DOHH2 (cell line): ENCODE results near the gene LYRM2.

Source experiments
- H3F3A ChIP-seq: fragments of 200-600 bp; sonication (generic), shearing (Covaris generic); 2 replicates; pipeline ENCODE4 v1.6.0; 2016; ENCODE audit warnings: antibody characterized with exemption, mild to moderate bottlenecking; ENCODE audit not compliant: control insufficient read depth, insufficient read depth
- H3K27ac ChIP-seq: fragments of 200-600 bp; sonication (generic); 2 replicates; pipeline ENCODE4 v1.5.1; 2014; ENCODE audit warnings: low read depth, mild to moderate bottlenecking, low read length, moderate library complexity
- H3K27me3 ChIP-seq: fragments of 200-600 bp; sonication (generic); 2 replicates; pipeline ENCODE4 v1.6.1; 2014; ENCODE audit warnings: mild to moderate bottlenecking, low read length, mixed read lengths; ENCODE audit not compliant: control insufficient read depth
- H3K36me3 ChIP-seq: fragments of 200-600 bp; sonication (generic); 2 replicates; pipeline ENCODE4 v1.6.1; 2014; ENCODE audit warnings: mild to moderate bottlenecking, low read length, moderate library complexity, mixed read lengths; ENCODE audit not compliant: control insufficient read depth
- H3K4me1 ChIP-seq: fragments of 200-600 bp; sonication (generic); 2 replicates; pipeline ENCODE4 v1.6.1; 2014; ENCODE audit warnings: mild to moderate bottlenecking, low read length, mixed read lengths; ENCODE audit not compliant: control insufficient read depth
- H3K4me2 ChIP-seq: fragments of 200-600 bp; sonication (generic); 2 replicates; pipeline ENCODE4 v1.6.0; 2014; ENCODE audit warnings: mild to moderate bottlenecking, low read length, moderate library complexity
- H3K4me3 ChIP-seq: fragments of 200-600 bp; sonication (generic); 2 replicates; pipeline ENCODE4 v1.5.1; 2014; ENCODE audit warnings: mild to moderate bottlenecking, low read length, mixed read lengths
- H3K79me2 ChIP-seq: fragments of 200-600 bp; sonication (generic); 2 replicates; pipeline ENCODE4 v1.6.1; 2014; ENCODE audit warnings: mild to moderate bottlenecking, low read length, mixed read lengths; ENCODE audit not compliant: control insufficient read depth
- H3K9me2 ChIP-seq: fragments of 200-600 bp; sonication (generic); replicated peaks from 2 replicates; pipeline ENCODE4 v1.6.1; 2014; ENCODE audit warnings: mild to moderate bottlenecking, low read length, mixed read lengths; ENCODE audit not compliant: control insufficient read depth
- H3K9me3 ChIP-seq: fragments of 200-600 bp; sonication (generic); 2 replicates; pipeline ENCODE4 v1.6.1; 2014; ENCODE audit warnings: antibody characterized with exemption, low read length, mixed read lengths; ENCODE audit not compliant: control insufficient read depth, insufficient read depth
- H4K20me1 ChIP-seq: fragments of 200-600 bp; sonication (generic); 2 replicates; pipeline ENCODE4 v1.6.0; 2014; ENCODE audit warnings: low read depth, mild to moderate bottlenecking, antibody characterized with exemption, low read length, moderate library complexity; ENCODE audit not compliant: control insufficient read depth, insufficient read depth
- EZH2phosphoT487 ChIP-seq: fragments of 200-600 bp; sonication (generic); IDR thresholded peaks from 2 replicates; pipeline ENCODE4 v1.6.1; 2017; ENCODE audit warnings: borderline replicate concordance, mild to moderate bottlenecking, antibody characterized with exemption, low read length, moderate library complexity, mixed read lengths
- TF ChIP-seq, protein P1 (sequence below): fragments of 200-600 bp; sonication (generic); IDR thresholded peaks from one replicate; pipeline ENCODE4 v1.5.1; 2014; ENCODE audit warnings: antibody characterized with exemption, mild to moderate bottlenecking, low read depth, low read length; ENCODE audit not compliant: poor library complexity, severe bottlenecking

Gene LYRM2

DNA sequence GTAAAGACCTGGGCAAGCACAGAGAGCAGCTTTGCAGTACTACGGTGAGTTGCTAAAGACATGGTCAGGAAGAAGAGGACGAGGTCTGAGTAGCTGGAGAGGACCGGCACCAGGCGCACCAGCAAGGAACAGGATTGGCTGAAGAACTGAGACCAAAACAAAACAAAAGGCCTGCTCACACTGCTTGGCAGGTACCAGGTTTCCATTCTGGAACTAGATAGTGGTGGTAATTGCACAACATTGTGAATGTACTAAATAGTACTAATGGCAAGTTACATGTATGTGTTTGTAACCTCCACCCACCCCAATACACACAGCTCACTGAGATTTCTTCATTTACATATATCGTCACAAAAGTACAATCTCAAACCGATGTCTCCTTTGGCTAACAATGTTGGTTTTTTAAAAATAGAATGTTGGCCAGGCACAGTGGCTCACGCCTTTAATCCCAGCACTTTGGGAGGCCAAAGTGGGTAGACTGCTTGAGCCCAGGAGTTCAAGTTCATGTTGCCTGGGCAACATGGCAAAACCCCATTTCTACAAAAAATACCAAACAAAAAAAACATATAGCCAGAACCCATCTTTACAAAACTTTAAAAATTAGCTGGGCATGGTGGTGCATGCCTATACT lies 32.5 kb upstream of the LYRM2 start:
- no peak overlapping the region for H3K4me3 ChIP-seq

DNA sequence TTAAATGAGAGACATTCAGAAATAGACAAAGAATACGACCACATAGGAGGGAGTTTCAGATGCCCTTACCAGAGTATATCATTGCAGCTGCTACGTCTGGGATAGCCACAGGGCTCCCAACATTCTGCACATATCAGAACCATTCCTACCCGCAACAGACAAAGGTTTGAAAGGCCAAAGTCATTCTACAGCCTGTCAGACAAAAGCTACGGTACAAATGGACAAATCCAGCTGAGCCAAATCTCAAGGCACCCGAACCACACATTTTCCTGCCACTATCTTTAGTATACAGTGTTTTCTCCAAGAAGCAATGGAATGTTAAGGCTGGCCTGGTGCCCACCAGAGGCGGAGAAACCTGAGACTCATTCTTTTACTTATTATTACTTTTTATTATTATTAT lies 30.5 kb upstream of the LYRM2 start:
- H3K27ac ChIP-seq: no peak overlapping the region
- no peak overlapping the region for H3K4me2 ChIP-seq
- no peaks in the 10 kb centered on the region for H3K79me2 ChIP-seq
- no peaks in the 10 kb centered on the region for H3K9me3 ChIP-seq
- TF ChIP-seq EZH2phosphoT487: no peak
- TF ChIP-seq, protein P1, sequence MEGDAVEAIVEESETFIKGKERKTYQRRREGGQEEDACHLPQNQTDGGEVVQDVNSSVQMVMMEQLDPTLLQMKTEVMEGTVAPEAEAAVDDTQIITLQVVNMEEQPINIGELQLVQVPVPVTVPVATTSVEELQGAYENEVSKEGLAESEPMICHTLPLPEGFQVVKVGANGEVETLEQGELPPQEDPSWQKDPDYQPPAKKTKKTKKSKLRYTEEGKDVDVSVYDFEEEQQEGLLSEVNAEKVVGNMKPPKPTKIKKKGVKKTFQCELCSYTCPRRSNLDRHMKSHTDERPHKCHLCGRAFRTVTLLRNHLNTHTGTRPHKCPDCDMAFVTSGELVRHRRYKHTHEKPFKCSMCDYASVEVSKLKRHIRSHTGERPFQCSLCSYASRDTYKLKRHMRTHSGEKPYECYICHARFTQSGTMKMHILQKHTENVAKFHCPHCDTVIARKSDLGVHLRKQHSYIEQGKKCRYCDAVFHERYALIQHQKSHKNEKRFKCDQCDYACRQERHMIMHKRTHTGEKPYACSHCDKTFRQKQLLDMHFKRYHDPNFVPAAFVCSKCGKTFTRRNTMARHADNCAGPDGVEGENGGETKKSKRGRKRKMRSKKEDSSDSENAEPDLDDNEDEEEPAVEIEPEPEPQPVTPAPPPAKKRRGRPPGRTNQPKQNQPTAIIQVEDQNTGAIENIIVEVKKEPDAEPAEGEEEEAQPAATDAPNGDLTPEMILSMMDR: no peak
- H3K4me3 ChIP-seq: no peak overlapping the region
- peaks cover 79% of the 10 kb centered on the region for H3K36me3 ChIP-seq
- no peaks in the 10 kb centered on the region for H3K27me3 ChIP-seq
- H3K4me1 ChIP-seq: no peaks in the 10 kb centered on the region
- H3F3A ChIP-seq: no peaks in the 10 kb centered on the region
- H3K9me2 ChIP-seq: no peaks in the 10 kb centered on the region
- no peaks in the 10 kb centered on the region for H4K20me1 ChIP-seq

More for the DNA sequence above, 32.5 kb upstream of the LYRM2 start:
- no peaks in the 10 kb centered on the region for H4K20me1 ChIP-seq
- TF ChIP-seq, protein P1: no peak
- no peak for TF ChIP-seq EZH2phosphoT487
- H3F3A ChIP-seq: no peaks in the 10 kb centered on the region
- H3K36me3 ChIP-seq: peaks cover 88% of the 10 kb centered on the region
- no peaks in the 10 kb centered on the region for H3K79me2 ChIP-seq
- no peaks in the 10 kb centered on the region for H3K4me1 ChIP-seq
- H3K9me2 ChIP-seq: no peaks in the 10 kb centered on the region
- no peak overlapping the region for H3K27ac ChIP-seq
- no peaks in the 10 kb centered on the region for H3K27me3 ChIP-seq
- H3K9me3 ChIP-seq: no peaks in the 10 kb centered on the region
- H3K4me2 ChIP-seq: no peak overlapping the region

DNA sequence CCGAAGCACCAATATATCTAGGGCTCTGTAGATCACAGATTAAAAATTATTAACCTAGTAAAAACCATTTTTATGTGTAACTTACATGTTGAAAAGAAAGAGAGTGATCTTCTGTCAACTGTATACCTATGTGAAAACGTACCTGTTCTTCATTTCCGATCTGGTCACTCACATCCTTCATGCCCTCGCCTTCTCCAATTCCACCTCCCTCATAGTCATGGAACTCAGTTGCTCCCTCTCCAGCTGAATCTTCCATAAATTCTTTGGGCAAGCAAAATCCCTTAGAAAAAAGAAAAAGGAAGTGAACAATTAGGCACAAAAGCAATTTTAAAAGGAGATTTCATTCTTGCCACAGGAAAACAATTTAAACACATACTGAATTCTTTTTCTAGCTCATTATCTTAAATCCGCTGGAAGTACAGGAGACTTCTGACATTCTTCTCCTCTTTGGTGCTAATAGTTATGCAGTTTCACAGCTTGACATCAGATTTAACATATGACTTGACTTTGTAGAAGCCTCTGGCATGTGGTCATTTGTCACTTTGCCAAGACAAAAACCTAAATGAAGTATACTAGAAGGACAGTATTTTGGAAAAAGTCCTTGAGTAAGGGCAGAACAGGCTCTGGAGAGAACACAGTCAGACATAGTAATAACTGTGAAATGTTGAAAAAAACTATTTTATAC lies 29.5 kb upstream of the LYRM2 start:
- no peak for TF ChIP-seq EZH2phosphoT487
- TF ChIP-seq, protein P1: no peak
- Histone ChIP-seq H3K4me2 (no peak overlapping the region), H3K9me3 (no peaks in the 10 kb centered on the region), H3F3A (no peaks in the 10 kb centered on the region), H4K20me1 (no peaks in the 10 kb centered on the region), H3K4me3 (no peak overlapping the region), H3K27me3 (no peaks in the 10 kb centered on the region), H3K4me1 (no peaks in the 10 kb centered on the region), H3K79me2 (no peaks in the 10 kb centered on the region), H3K27ac (no peak overlapping the region), H3K9me2 (no peaks in the 10 kb centered on the region), H3K36me3 (peaks cover 82% of the 10 kb centered on the region)
